ENCODE data around the gene SUN5. TPM values are rescaled to one million over a fixed set of nuclear protein-coding genes. Genes with fewer than 3 reads are reported as not detected.
A peak's percentile ranks its signal among the peaks of the same experiment; 100 is the strongest.

The SUN5 gene
- total RNA-seq, 1 donor: not detected

DNA sequence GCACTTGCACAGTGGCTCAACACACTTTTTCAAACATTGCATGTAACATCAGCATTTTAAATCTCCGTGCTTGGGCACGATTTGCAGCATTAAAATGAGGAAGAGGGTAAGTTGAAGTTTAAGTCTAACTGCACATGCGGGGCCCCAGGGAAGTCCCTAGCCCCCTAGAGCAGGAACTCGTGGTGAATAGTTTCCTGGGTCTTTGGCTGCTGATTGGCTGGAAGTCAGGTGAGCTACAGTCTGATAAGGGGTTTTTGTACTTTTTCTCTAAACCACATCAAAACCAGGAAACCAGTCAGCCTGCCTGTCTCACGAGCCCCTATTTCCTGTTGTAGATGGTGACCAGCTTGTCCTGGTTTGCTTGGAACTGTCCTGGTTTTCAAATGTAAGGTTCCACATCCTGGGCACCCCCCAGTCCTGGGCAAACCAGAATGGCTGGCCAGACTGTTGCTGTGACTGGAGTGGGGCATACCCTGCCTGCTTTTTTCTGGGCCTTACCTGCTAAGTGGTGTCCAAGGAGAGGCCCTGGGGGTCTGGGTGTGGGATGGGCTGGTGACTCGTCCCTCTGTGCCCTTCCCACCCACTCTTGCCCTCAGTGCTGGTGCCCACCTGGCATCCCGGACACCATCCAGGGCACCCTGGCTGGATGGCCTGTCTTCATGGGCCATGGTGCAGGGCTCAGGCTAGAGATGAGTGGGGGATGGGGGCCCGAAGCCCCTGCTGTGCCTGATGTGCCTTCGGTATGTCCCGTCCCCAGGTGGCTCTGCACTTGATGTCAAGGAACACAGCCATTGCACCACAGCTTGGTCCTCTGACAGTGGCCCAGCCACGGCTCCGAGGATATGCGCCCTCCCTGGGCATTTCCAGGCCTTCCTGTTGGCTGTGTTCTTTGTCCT is 31.8 kb downstream of the SUN5 start:
- no peak for DNase-seq (ENCODE audit: insufficient read length, low spot score, missing footprints)
- H3K27me3 ChIP-seq (ENCODE audit: insufficient read depth, low read length): no peaks in the 10 kb centered on the region
- H3K4me2 ChIP-seq (ENCODE audit: insufficient read depth, low read length): no peak overlapping the region
- no peak overlapping the region for H2AFZ ChIP-seq (ENCODE audit: low read length)
- H3K36me3 ChIP-seq (ENCODE audit: insufficient read depth, low read length): no peaks in the 10 kb centered on the region
- peaks cover 5% of the 10 kb centered on the region for H3K4me1 ChIP-seq (ENCODE audit: insufficient read depth, low read length)
- no peaks in the 10 kb centered on the region for H3K9me3 ChIP-seq (ENCODE audit: low read depth, low read length)
- no peaks in the 10 kb centered on the region for H4K20me1 ChIP-seq (ENCODE audit: insufficient read depth, low read length)
- TF ChIP-seq CTCF (IDR thresholded peaks at IDR 0.05; ENCODE audit: extremely low read depth, low read depth, low read length): no peak
- H3K79me2 ChIP-seq (ENCODE audit: insufficient read depth, low read length): no peaks in the 10 kb centered on the region
- no peak overlapping the region for H3K27ac ChIP-seq (ENCODE audit: low read depth, low read length)
- no peak overlapping the region for H3K4me3 ChIP-seq (ENCODE audit: insufficient read depth, low read length)

DNA sequence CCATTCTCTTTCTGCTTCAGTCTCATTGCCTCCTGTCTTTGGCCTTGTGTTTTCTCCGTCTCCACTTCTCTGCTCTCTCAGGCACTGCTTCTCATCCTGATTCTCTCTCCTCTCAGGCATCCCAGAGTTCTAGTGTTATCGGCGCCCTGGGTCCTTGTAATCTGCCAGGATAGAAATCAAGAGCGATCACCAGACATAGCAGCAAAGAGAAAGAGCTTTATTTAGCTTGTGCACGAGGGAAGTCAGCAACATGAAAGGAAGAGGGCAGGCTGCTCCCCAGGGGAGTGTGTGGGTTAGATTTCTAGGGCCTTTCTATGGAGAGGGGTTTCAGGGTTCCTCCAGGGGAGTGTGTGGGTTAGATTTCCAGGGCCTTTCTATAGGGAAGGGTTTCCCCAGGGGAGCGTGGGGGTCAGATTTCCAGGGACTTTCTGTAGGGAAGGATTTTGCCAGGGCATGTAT is 32.5 kb downstream of the SUN5 start:
- Histone ChIP-seq H2AFZ (ENCODE audit: low read length) (peak overlapping the region; percentile 88), H3K9me3 (ENCODE audit: low read depth, low read length) (no peaks in the 10 kb centered on the region), H3K36me3 (ENCODE audit: insufficient read depth, low read length) (no peaks in the 10 kb centered on the region), H3K4me3 (ENCODE audit: insufficient read depth, low read length) (no peak overlapping the region), H4K20me1 (ENCODE audit: insufficient read depth, low read length) (no peaks in the 10 kb centered on the region), H3K4me1 (ENCODE audit: insufficient read depth, low read length) (peaks cover 5% of the 10 kb centered on the region), H3K79me2 (ENCODE audit: insufficient read depth, low read length) (no peaks in the 10 kb centered on the region), H3K27me3 (ENCODE audit: insufficient read depth, low read length) (no peaks in the 10 kb centered on the region), H3K4me2 (ENCODE audit: insufficient read depth, low read length) (peak overlapping the region; percentile 18), H3K27ac (ENCODE audit: low read depth, low read length) (no peak overlapping the region)
- DNase-seq (ENCODE audit: insufficient read length, low spot score, missing footprints): no peak
- no peak for TF ChIP-seq CTCF (IDR thresholded peaks at IDR 0.05; ENCODE audit: extremely low read depth, low read depth, low read length)

GRCh38 chr20:32970973-32971300 is 33.3 kb downstream of the SUN5 start:
- H3K27me3 ChIP-seq (ENCODE audit: insufficient read depth, low read length): no peaks in the 10 kb centered on the region

More at GRCh38 chr20:32970973-32971300, 33.3 kb downstream of the SUN5 start:
- H3K27ac ChIP-seq (ENCODE audit: low read depth, low read length): no peak overlapping the region
- no peak overlapping the region for H3K4me2 ChIP-seq (ENCODE audit: insufficient read depth, low read length)
- no peaks in the 10 kb centered on the region for H3K79me2 ChIP-seq (ENCODE audit: insufficient read depth, low read length)
- no peaks in the 10 kb centered on the region for H3K36me3 ChIP-seq (ENCODE audit: insufficient read depth, low read length)
- no peak for DNase-seq (ENCODE audit: insufficient read length, low spot score, missing footprints)
- no peak for TF ChIP-seq CTCF (IDR thresholded peaks at IDR 0.05; ENCODE audit: extremely low read depth, low read depth, low read length)
- H3K4me3 ChIP-seq (ENCODE audit: insufficient read depth, low read length): no peak overlapping the region
- no peaks in the 10 kb centered on the region for H3K9me3 ChIP-seq (ENCODE audit: low read depth, low read length)
- H2AFZ ChIP-seq (ENCODE audit: low read length): no peak overlapping the region
- no peaks in the 10 kb centered on the region for H4K20me1 ChIP-seq (ENCODE audit: insufficient read depth, low read length)
- peaks cover 5% of the 10 kb centered on the region for H3K4me1 ChIP-seq (ENCODE audit: insufficient read depth, low read length)
